Occipital lobe (tissue), 2 donors: ENCODE measurements around the gene DNAJC22. TPM values are rescaled to one million over a fixed set of nuclear protein-coding genes. Genes with fewer than 3 reads are reported as not detected.
"Not testable (repeated sequence)": the region's sequence is repeated elsewhere in the genome, so short reads cannot be mapped to it uniquely, and the experiment has no call there.

ENCODE experiments used
- DNase-seq: peaks from one replicate; lab custom pipeline; 2025; lab: John Stamatoyannopoulos, UW
- total RNA-seq: library from RNA; depleted of rRNA; stranded (reverse); fragments of >200 nt; gene quantifications from one replicate; pipeline ENCODE4 v1.2.3, GENCODE V29; 2014

DNAJC22 gene
- total RNA-seq, 1 donor from 2014 or later = 0.78 TPM

- DNase-seq = no peak
These were observed 22.9 kb downstream of the DNAJC22 start for GRCh38 chr12:49369411-49370145.

GRCh38 chr12:49370539-49370938, 23.9 kb downstream of the DNAJC22 start:
- DNase-seq = no peak

GRCh38 chr12:49375406-49375805, 28.7 kb downstream of the DNAJC22 start:
- no peak for DNase-seq

GRCh38 chr12:49377386-49377785, 30.7 kb downstream of the DNAJC22 start:
- DNase-seq = no peak

- not testable (repeated sequence) for DNase-seq
These were observed 33.5 kb downstream of the DNAJC22 start for GRCh38 chr12:49380184-49380583.

GRCh38 chr12:49388682-49389386, 42.1 kb downstream of the DNAJC22 start:
- no peak for DNase-seq

- DNase-seq = no peak
These were observed 42.7 kb downstream of the DNAJC22 start for GRCh38 chr12:49389387-49389703.

- no peak for DNase-seq
These were observed 50.3 kb downstream of the DNAJC22 start for GRCh38 chr12:49397000-49397399.

- no peak for DNase-seq
These were observed 53.6 kb downstream of the DNAJC22 start for GRCh38 chr12:49400304-49400703.

Other genes with a start within 250 kb of the DNAJC22 start
- gene LMBR1L, start 236.0 kb upstream of the DNAJC22 start, total RNA-seq = 90.8 TPM
- gene TUBA1B, start 215.5 kb upstream of the DNAJC22 start, total RNA-seq = 1,492 TPM
- gene TUBA1A, start 157.8 kb upstream of the DNAJC22 start, total RNA-seq = 9,948 TPM
- gene TUBA1C, start 81.8 kb upstream of the DNAJC22 start, total RNA-seq = 33.5 TPM
- gene PRPH, start 51.7 kb upstream of the DNAJC22 start, total RNA-seq = not detected
- 1.2 TPM for gene TROAP, start 23.6 kb upstream of the DNAJC22 start, total RNA-seq
- 0.16 TPM for gene C1QL4, start 9.7 kb upstream of the DNAJC22 start, total RNA-seq
- gene SPATS2, start 20.6 kb downstream of the DNAJC22 start, total RNA-seq = 58.2 TPM
- gene KCNH3, start 192.1 kb downstream of the DNAJC22 start, total RNA-seq = 7.5 TPM
- 29.9 TPM for gene MCRS1, start 221.3 kb downstream of the DNAJC22 start, total RNA-seq